GM21619 (cell line): ENCODE measurements around the gene BCL7C.
A peak's percentile ranks its signal among the peaks of the same experiment; 100 is the strongest.

Experiments used
- ATAC-seq: cut with Tn5 transposase; IDR thresholded peaks from one replicate; pipeline ENCODE4 v1.9.1; 2021; ENCODE audit not compliant: unreplicated experiment

BCL7C gene

GRCh38 chr16:30922960-30923535, 29.2 kb upstream of the BCL7C start:
- peak; percentile 57 for ATAC-seq

GRCh38 chr16:30922420-30922959, 28.6 kb upstream of the BCL7C start:
- peak; percentile 70 for ATAC-seq

GRCh38 chr16:30921748-30922419, 28.0 kb upstream of the BCL7C start:
- ATAC-seq: no peak

GRCh38 chr16:30921459-30921747, 27.5 kb upstream of the BCL7C start:
- ATAC-seq: no peak

DNA sequence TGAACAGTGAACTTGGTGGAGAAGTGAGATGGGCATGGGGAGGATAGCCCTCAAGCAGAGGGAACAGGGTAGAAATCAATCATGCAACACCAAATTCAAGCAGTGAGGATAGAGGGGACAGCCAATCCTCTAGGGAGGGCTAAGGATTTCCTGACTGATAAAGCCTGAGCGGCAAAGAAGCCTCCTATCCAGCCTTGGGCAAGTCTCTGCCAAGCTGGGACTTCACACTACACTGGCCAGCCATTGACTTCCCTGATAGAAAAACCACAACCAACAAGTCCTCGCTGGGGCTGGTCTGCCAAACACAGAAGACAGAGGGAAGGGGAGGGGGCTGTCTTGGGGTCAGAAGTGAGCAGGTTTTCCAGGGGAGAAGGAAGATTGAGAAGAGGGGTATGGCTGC, 27.0 kb upstream of the BCL7C start:
- no peak for ATAC-seq

DNA sequence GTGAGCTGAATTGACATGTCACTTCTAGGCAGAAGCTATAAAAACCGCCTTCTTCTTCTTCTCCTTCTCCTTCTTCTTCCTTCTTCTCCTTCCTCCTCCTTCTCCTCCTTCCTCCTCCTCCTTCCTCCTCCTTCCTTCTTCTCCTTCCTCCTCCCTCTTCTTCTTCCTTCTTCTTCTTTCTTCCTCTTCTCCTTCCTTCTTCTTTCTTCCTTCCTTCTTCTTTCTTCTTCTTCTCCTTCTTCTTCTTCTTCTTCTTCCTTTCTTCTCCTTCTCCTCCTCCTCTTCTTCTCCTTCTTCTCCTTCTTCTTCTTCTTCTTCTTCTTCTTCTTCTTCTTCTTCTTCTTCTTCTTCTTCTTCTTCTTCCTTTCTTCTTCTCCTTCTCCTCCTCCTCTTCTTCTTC, 24.7 kb upstream of the BCL7C start:
- ATAC-seq: no peak

- ATAC-seq: no peak
These were observed 21.0 kb upstream of the BCL7C start for GRCh38 chr16:30914830-30915229.

- ATAC-seq: no peak
These were observed 19.0 kb upstream of the BCL7C start for GRCh38 chr16:30912794-30913412.

DNA sequence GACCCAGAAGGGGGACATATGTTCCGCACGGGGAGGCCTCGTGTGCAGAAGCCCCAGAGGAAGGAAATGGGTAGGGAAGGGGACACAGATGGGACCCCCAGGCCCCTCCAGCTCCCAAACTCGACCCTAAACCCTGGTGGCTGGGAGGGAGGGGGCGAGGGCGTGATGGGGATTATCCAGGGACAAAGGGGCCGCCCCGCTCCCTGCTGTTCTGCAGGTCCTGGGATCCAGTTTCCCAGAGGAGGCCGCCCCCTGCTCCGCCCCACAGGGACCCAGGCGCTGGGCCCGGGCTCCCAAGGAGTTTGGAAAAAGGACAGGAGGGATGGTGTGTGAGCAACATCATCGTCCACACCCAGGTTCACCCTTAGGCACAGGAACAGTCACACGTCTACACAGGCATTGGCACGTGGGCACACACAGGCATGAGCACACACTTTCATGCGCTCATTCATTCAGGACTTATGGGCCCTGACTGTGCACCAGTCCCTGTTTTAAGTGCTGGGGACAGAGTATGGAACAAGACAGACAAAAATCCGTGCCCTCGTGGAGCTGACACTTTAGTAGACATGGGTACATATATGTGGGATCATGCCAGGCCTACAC, 16.7 kb upstream of the BCL7C start:
- ATAC-seq: no peak

DNA sequence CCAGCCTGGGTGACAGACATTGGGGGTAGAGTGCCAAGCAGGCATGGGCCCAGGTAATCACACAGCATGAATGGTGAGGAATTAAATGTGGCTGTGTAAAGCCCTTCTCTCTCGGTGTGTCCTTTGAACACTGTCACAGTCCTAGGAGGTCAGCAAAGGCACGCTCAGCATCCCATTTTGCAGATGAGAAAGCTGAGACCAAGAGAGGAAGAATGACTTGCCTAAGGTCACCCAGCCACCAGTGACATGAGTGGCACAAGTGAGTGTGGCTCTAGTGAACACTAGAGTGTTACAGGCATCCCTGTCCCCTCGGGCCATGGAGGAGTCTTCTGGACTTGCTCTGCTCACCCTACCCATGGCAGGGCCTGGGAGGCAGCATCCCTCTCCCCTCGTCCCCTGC, 13.2 kb upstream of the BCL7C start:
- ATAC-seq: no peak

GRCh38 chr16:30904114-30904780, 10.4 kb upstream of the BCL7C start:
- no peak for ATAC-seq

DNA sequence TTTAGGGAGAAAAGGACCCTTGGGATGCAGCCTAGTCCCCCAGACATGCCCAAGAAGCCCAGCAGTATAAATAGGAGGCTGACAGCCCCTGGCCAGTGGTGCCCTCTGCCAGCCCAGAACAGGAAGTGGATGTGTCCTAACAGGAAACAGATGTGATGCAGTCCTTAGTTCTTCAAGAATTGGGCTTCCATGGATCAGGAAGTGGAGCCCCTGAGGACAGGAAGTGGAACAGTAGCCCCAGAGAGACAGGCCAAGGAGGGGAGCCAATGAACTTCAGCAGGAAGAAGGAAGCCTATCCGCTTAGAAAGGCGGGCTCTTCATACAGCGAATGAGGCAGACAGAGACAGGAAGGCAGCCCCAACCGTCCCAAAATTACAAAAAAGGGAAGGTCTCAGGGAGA, 9.7 kb upstream of the BCL7C start:
- no peak for ATAC-seq

- ATAC-seq: no peak
These were observed 9.1 kb upstream of the BCL7C start for GRCh38 chr16:30903002-30903401.

DNA sequence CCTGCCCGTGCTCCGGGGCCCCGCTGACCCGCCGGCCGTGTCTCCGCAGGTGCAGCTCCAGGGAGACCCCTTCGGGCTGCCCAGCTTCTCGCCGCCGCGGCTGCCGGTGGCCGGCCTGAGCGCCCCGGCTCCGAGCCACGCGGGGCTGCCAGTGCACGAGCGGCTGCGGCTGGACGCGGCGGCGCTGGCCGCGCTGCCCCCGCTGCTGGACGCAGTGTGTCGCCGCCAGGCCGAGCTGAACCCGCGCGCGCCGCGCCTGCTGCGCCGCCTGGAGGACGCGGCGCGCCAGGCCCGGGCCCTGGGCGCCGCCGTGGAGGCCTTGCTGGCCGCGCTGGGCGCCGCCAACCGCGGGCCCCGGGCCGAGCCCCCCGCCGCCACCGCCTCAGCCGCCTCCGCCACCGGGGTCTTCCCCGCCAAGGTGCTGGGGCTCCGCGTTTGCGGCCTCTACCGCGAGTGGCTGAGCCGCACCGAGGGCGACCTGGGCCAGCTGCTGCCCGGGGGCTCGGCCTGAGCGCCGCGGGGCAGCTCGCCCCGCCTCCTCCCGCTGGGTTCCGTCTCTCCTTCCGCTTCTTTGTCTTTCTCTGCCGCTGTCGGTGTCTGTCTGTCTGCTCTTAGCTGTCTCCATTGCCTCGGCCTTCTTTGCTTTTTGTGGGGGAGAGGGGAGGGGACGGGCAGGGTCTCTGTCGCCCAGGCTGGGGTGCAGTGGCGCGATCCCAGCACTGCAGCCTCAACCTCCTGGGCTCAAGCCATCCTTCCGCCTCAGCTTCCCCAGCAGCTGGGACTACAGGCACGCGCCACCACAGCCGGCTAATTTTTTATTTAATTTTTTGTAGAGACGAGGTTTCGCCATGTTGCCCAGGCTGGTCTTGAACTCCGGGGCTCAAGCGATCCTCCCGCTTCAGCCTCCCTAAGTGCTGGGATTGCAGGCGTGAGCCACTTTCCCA, 8.4 kb upstream of the BCL7C start:
- peak; percentile 56 for ATAC-seq

DNA sequence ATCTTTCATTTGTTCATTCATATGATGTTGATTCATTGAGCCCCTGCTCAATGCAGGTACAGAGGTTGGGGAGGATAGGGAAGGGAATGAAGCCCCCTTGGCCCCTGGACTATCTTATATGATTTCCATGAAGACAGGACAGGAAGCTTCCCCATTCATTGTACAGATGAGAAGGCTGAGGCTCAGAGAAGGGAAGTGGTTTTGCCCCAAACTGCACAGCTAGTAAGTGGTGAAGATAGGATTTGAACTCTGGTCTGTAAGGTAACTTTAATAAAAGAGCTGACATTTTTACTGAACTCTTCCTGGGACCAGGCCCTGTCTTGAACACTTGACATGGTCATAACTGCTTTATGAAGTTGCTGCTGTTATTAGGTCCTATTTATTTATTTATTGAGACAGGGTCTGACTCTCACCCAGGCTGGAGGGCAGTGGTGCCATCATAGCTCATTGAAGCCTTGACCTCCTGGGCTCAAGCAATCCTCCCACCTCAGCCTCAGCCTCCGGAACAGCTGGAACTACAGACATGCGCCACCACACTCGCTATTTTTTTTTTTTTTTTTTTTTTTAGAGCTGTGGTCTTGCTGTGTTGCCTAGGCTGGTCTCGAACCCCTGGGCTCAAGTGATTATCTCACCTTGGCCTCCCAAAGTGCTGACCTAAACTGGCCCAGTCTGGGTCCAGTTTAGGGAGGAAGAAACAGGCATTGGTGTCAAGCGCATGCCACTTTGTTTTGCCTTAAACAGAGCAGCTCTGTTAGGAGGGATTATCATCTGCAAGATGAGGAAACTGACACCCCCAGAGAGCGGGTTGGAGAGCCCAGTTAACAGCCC, 7.5 kb upstream of the BCL7C start:
- no peak for ATAC-seq

DNA sequence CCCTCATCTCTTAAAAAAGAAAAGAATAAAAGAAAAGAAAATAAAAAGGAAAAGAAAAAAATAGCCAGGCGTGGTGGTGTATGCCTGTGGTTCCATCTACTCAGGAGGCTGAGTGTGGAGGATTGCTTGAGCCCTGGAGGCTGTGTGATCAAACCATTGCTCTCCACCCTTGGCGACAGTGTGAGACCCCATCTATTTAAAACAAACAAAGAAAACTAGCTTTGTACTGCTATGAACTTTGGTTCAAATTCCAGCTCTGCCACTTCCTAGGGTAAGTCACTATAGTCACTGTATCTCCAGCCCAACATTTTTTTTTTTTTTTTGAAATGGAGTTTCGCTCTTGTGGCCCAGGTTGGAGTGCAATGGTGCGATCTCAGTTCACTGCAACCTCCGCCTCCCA, 6.7 kb upstream of the BCL7C start:
- ATAC-seq: no peak

- no peak for ATAC-seq
These were observed 5.9 kb upstream of the BCL7C start for GRCh38 chr16:30899794-30900193.

DNA sequence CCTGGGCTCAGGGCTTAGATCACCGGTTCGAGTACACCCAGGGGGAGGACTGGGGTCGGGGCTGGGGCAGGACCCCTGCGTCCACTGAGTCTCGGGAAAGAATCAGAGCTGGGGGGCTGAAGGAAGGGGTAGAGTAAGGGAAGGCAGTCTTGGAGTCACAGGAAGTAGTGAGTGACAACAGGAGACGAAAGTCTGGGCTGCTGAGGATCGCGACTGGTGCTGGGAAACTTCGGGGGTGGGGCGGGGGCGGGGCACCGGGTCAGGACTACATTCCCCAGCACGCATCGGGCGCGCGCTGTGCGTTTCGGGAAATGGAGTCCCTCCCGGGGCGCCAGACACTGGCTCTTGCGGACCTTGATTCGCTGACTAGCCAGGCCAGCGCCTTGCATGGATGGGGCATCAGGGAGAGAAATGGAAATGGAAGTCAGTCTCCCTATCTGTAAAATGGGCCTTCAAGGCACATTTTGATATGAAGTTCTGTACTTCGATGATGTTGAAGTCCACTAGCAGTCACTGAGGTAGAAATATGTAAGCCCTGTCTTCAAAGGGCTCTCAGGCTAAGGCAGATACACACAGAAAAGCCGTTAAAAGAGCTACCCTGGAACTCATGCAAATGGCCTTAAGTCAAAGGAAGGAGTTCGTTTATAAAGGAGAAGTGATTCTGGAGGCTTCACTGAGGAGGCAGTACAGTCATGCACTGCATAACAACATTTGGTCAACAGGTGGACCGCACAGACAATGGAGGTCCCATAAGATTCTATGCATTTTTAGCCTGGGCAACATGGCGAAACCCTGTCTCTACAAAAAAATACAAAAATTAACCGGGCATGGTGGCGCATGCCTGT, 3.2 kb upstream of the BCL7C start:
- peak; percentile 38 for ATAC-seq
